Tibial artery (tissue), 4 donors: Measurements from ENCODE around the gene SORCS3.

ENCODE experiments used
- DNase-seq, 2 donors: peaks; one replicate each; pipeline ENCODE4 v3.0.0-alpha.2; 2019
- H3K27ac ChIP-seq, 2 donors: fragments of 200-600 bp; sonication (generic) in 1 of 2; 1 replicate in 1 of 2; 2 replicates in 1 of 2; pipeline ENCODE4 v1.5.1; 2018 to 2019; ENCODE audit warnings: mild to moderate bottlenecking in 1 of 2
- H3K27me3 ChIP-seq, 2 donors: fragments of 200-600 bp; sonication (generic) in 1 of 2; one replicate each; pipeline versions ENCODE4 v1.5.1 to v1.6.0; 2016 to 2019
- H3K36me3 ChIP-seq, 3 donors: fragments of 200-600 bp; sonication (generic) in 2 of 3; one replicate each; pipeline ENCODE4 v1.5.1; 2016 to 2019; ENCODE audit warnings: mild to moderate bottlenecking in 2 of 3
- H3K4me1 ChIP-seq, 4 donors: fragments of 200-600 bp; sonication (generic) in 2 of 4; 1 replicate in 3 of 4; 2 replicates in 1 of 4; pipeline ENCODE4 v1.5.1; 2016 to 2019
- H3K4me3 ChIP-seq, 2 donors: fragments of 200-600 bp; sonication (generic) in 1 of 2; 1 replicate in 1 of 2; 2 replicates in 1 of 2; pipeline ENCODE4 v1.5.1; 2018 to 2019; ENCODE audit warnings: mild to moderate bottlenecking in 2 of 2
- H3K9me3 ChIP-seq, 3 donors: fragments of 200-600 bp; sonication (generic) in 1 of 3; one replicate each; pipeline ENCODE4 v1.5.1; 2016 to 2019
- intact Hi-C: fragments of 100-400 bp; cut with DNase I; formaldehyde crosslinking; loops from one replicate; pipeline ENCODE4 v1.15.0; 2023; ENCODE audit warnings: low total_unique reads
- TF ChIP-seq, protein P1 (sequence below), 2 experiments: fragments of 200-600 bp in 1 of 2; fragments of 450-650 bp in 1 of 2; IDR thresholded peaks; one replicate each; pipeline ENCODE4 v1.5.1; 2017 to 2019; ENCODE audit warnings: antibody characterized with exemption in 2 of 2, mild to moderate bottlenecking in 1 of 2, moderate library complexity in 1 of 2

Gene SORCS3

DNA sequence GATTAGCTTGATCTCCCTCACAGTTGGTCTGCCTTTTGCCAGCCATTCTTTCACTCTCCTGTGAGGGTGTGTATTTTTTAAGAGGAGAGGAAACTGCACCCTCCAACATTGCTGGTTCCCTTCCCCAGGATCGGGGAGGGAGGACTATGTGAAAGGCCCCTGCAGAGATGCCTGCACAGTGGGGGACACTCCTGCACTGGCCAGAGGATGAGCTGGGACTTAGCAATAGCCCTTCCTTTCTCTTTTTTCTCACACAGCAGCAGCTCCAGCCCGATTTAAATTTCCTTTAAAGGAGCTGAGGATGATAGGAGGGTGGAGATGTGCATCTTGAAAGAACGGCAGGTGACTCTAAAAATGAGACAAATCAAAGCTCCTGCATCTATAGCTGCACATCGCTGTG is 18.7 kb downstream of the SORCS3 start:
- Histone ChIP-seq H3K4me3 (no peak overlapping the region), H3K9me3 (no peaks in the 10 kb centered on the region), H3K4me1 (no peaks in the 10 kb centered on the region), H3K27me3 (no peaks in the 10 kb centered on the region), H3K36me3 (no peaks in the 10 kb centered on the region), H3K27ac (no peak overlapping the region)
- intact Hi-C loops: no loop called here
- no peak for DNase-seq
- TF ChIP-seq, protein P1, sequence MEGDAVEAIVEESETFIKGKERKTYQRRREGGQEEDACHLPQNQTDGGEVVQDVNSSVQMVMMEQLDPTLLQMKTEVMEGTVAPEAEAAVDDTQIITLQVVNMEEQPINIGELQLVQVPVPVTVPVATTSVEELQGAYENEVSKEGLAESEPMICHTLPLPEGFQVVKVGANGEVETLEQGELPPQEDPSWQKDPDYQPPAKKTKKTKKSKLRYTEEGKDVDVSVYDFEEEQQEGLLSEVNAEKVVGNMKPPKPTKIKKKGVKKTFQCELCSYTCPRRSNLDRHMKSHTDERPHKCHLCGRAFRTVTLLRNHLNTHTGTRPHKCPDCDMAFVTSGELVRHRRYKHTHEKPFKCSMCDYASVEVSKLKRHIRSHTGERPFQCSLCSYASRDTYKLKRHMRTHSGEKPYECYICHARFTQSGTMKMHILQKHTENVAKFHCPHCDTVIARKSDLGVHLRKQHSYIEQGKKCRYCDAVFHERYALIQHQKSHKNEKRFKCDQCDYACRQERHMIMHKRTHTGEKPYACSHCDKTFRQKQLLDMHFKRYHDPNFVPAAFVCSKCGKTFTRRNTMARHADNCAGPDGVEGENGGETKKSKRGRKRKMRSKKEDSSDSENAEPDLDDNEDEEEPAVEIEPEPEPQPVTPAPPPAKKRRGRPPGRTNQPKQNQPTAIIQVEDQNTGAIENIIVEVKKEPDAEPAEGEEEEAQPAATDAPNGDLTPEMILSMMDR (IDR thresholded peaks at IDR 0.05): no peak

GRCh38 chr10:104663076-104663475 is 22.0 kb downstream of the SORCS3 start:
- DNase-seq: no peak
- intact Hi-C loops: no loop called here
- Histone ChIP-seq H3K4me3 (no peak overlapping the region), H3K27me3 (no peaks in the 10 kb centered on the region), H3K36me3 (no peaks in the 10 kb centered on the region), H3K27ac (no peak overlapping the region), H3K9me3 (no peaks in the 10 kb centered on the region), H3K4me1 (no peaks in the 10 kb centered on the region)
- TF ChIP-seq, protein P1 (IDR thresholded peaks at IDR 0.05): no peak

DNA sequence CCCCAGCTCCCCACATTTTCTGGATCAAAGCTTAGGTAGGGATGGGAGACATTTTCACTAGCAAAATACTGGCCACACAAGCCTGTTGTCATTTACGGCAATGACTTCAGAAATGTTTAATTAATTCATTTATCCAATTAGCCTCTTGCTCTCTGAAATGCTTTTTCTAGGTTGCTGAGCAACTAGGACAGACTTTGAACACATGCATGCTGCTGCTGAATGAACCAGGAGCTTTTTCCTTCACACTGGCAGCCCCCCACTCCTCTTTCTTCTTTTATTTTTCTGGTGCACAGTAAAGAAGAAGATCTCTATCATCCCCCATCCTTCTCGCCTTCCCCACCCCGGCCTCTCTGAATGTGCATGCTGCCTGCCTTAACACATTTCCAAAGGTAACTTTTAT is 22.5 kb downstream of the SORCS3 start:
- DNase-seq: no peak
- no peaks in the 10 kb centered on the region for H3K36me3 ChIP-seq
- H3K9me3 ChIP-seq: no peaks in the 10 kb centered on the region
- H3K27me3 ChIP-seq: no peaks in the 10 kb centered on the region
- H3K4me3 ChIP-seq: no peak overlapping the region
- H3K4me1 ChIP-seq: no peaks in the 10 kb centered on the region
- intact Hi-C loops: no loop called here
- H3K27ac ChIP-seq: no peak overlapping the region
- TF ChIP-seq, protein P1 (IDR thresholded peaks at IDR 0.05): no peak

DNA sequence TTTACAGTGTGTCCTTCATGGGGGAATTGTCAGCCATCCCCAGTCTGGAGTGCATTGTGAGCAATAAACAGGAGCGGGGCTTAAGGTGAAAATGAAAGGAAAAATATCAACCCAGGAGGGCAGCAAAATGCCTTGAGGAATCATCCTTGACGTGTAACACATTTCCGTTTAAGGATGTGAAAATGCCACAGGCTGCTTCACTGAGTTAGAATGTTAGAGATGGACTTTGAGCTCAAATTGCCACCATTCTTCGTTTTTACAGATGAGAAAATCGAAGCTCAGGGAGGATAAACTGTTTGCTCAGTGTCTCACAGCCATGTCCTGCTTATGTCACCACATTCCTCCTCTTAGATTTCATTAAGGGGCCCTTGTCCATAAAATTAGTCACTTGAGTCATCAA is 23.1 kb downstream of the SORCS3 start:
- TF ChIP-seq, protein P1 (IDR thresholded peaks at IDR 0.05): no peak
- Histone ChIP-seq H3K9me3 (no peaks in the 10 kb centered on the region), H3K27me3 (no peaks in the 10 kb centered on the region), H3K36me3 (no peaks in the 10 kb centered on the region), H3K4me1 (no peaks in the 10 kb centered on the region), H3K4me3 (no peak overlapping the region), H3K27ac (no peak overlapping the region)
- DNase-seq: no peak
- intact Hi-C loops: no loop called here

GRCh38 chr10:104665174-104665573 is 24.1 kb downstream of the SORCS3 start:
- Histone ChIP-seq H3K36me3 (no peaks in the 10 kb centered on the region), H3K4me3 (no peak overlapping the region), H3K27ac (no peak overlapping the region), H3K9me3 (no peaks in the 10 kb centered on the region), H3K4me1 (no peaks in the 10 kb centered on the region), H3K27me3 (no peaks in the 10 kb centered on the region)
- TF ChIP-seq, protein P1 (IDR thresholded peaks at IDR 0.05): no peak
- intact Hi-C loops: no loop called here
- DNase-seq: no peak

- H3K27ac ChIP-seq: no peak overlapping the region
- H3K4me3 ChIP-seq: no peak overlapping the region
- intact Hi-C loops: no loop called here
- no peak for DNase-seq
- H3K36me3 ChIP-seq: no peaks in the 10 kb centered on the region
- TF ChIP-seq, protein P1 (IDR thresholded peaks at IDR 0.05): no peak
- H3K4me1 ChIP-seq: no peaks in the 10 kb centered on the region
- no peaks in the 10 kb centered on the region for H3K27me3 ChIP-seq
- H3K9me3 ChIP-seq: no peaks in the 10 kb centered on the region
These were observed 25.0 kb downstream of the SORCS3 start for GRCh38 chr10:104666106-104666505.
